DND-41 (cell line): ENCODE results near the gene HES5.

Source experiments
- EZH2 ChIP-seq: IDR thresholded peaks from 3 replicates; pipeline ENCODE4 v1.6.1; 2012; ENCODE audit warnings: borderline replicate concordance, low read depth, mild to moderate bottlenecking, moderate library complexity, low read length, inconsistent platforms; ENCODE audit not compliant: severe bottlenecking
- TF ChIP-seq, protein P1 (sequence below): IDR thresholded peaks from 2 replicates; pipeline ENCODE4 v1.5.1; 2012; ENCODE audit warnings: borderline replicate concordance, low read length, moderate library complexity, mild to moderate bottlenecking; ENCODE audit not compliant: poor library complexity, severe bottlenecking; ENCODE audit errors: extremely low read depth

GRCh38 chr1:2532485-2533160 is 2.6 kb upstream of the HES5 start:
- TF ChIP-seq, protein P1, sequence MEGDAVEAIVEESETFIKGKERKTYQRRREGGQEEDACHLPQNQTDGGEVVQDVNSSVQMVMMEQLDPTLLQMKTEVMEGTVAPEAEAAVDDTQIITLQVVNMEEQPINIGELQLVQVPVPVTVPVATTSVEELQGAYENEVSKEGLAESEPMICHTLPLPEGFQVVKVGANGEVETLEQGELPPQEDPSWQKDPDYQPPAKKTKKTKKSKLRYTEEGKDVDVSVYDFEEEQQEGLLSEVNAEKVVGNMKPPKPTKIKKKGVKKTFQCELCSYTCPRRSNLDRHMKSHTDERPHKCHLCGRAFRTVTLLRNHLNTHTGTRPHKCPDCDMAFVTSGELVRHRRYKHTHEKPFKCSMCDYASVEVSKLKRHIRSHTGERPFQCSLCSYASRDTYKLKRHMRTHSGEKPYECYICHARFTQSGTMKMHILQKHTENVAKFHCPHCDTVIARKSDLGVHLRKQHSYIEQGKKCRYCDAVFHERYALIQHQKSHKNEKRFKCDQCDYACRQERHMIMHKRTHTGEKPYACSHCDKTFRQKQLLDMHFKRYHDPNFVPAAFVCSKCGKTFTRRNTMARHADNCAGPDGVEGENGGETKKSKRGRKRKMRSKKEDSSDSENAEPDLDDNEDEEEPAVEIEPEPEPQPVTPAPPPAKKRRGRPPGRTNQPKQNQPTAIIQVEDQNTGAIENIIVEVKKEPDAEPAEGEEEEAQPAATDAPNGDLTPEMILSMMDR: no peak
- TF ChIP-seq EZH2: no peak
